K562 (cell line): ENCODE data around the gene LAMTOR4. TPM values are rescaled to one million over a fixed set of nuclear protein-coding genes. Genes with fewer than 3 reads are reported as not detected.

Experiments
- ETS1 ChIP-seq: conservative IDR thresholded peaks from 2 replicates; pipeline ENCODE4 v1.6.1; 2011; ENCODE audit warnings: low read depth, mild to moderate bottlenecking, low read length; ENCODE audit not compliant: control insufficient read depth
- ETV6 ChIP-seq, 3 experiments: fragments of 150-350 bp in 1 of 3; sonication (generic) in 1 of 3; formaldehyde crosslinking in 1 of 3; IDR thresholded peaks; 2 replicates each; pipeline versions ENCODE4 v1.6.1 to v1.8.0; 2014 to 2022; ENCODE audit warnings: borderline replicate concordance in 2 of 3, low read depth in 2 of 3, antibody characterized with exemption in 1 of 3, low read length in 1 of 3, mild to moderate bottlenecking in 1 of 3, missing genetic modification reagents in 1 of 3
- GMEB1 ChIP-seq: fragments of 250-450 bp; sonication (Bioruptor Pico); IDR thresholded peaks from 2 replicates; pipeline ENCODE4 v1.4.0; 2020; ENCODE audit warnings: mild to moderate bottlenecking
- HDAC2 ChIP-seq: fragments of 450-650 bp; IDR thresholded peaks from 2 replicates; pipeline ENCODE4 v1.6.1; 2016; ENCODE audit warnings: mild to moderate bottlenecking
- HDAC8 ChIP-seq: fragments of 450-650 bp; IDR thresholded peaks from 2 replicates; pipeline ENCODE4 v1.6.1; 2016; ENCODE audit warnings: mild to moderate bottlenecking, missing genetic modification characterization, moderate library complexity, missing compliant biosample characterization
- HINFP ChIP-seq: fragments of 450-650 bp; conservative IDR thresholded peaks from 2 replicates; pipeline ENCODE4 v1.6.1; 2016; ENCODE audit warnings: missing genetic modification characterization, low read depth, mild to moderate bottlenecking, control low read depth, missing compliant biosample characterization
- JUNB ChIP-seq: fragments of 450-650 bp; formaldehyde crosslinking; conservative IDR thresholded peaks from 2 replicates; pipeline ENCODE4 v1.4.0; 2020; ENCODE audit warnings: mild to moderate bottlenecking
- KLF6 ChIP-seq: fragments of 250-450 bp; sonication (Bioruptor Pico); IDR thresholded peaks from 2 replicates; pipeline ENCODE4 v1.4.0; 2020; ENCODE audit warnings: mild to moderate bottlenecking, moderate library complexity, borderline replicate concordance
- MCM7 ChIP-seq, 2 experiments: fragments of 450-650 bp; IDR thresholded peaks; 2 replicates each; pipeline ENCODE4 v1.6.1; 2016 to 2018
- NEUROD1 ChIP-seq: fragments of 150-350 bp; IDR thresholded peaks from 2 replicates; pipeline ENCODE4 v1.6.1; 2014; ENCODE audit warnings: borderline replicate concordance, low read length, low read depth; ENCODE audit not compliant: partially characterized antibody
- POLR2G ChIP-seq: fragments of 200-400 bp; formaldehyde crosslinking; IDR thresholded peaks from 2 replicates; pipeline ENCODE4 v1.6.1; 2017; ENCODE audit warnings: low read depth, mild to moderate bottlenecking, antibody characterized with exemption, low read length, moderate library complexity
- RFX5 ChIP-seq: IDR thresholded peaks from 2 replicates; pipeline ENCODE4 v1.6.1; 2011; ENCODE audit warnings: low read depth, mild to moderate bottlenecking, improper control_type of control experiment, low read length
- SMAD3 ChIP-seq: fragments of 450-650 bp; formaldehyde crosslinking; conservative IDR thresholded peaks from 2 replicates; pipeline ENCODE4 v1.4.0; 2020; ENCODE audit warnings: mild to moderate bottlenecking
- SRSF1 ChIP-seq: fragments of 200-400 bp; formaldehyde crosslinking; IDR thresholded peaks from 2 replicates; pipeline ENCODE4 v1.6.1; 2017; ENCODE audit warnings: mild to moderate bottlenecking, low read depth, low read length, moderate library complexity
- TEAD2 ChIP-seq: fragments of 450-650 bp; IDR thresholded peaks from 2 replicates; pipeline ENCODE4 v1.6.1; 2016; ENCODE audit warnings: missing genetic modification characterization, control low read depth, missing compliant biosample characterization
- ZNF3 ChIP-seq: fragments of 250-450 bp; sonication (Bioruptor Pico); IDR thresholded peaks from 2 replicates; pipeline ENCODE4 v1.5.0; 2021; ENCODE audit warnings: mild to moderate bottlenecking, moderate library complexity
- polyA plus RNA-seq, 8 experiments: library from polyadenylated mRNA; depleted of rRNA in 4 of 8; stranded (reverse) in 5 of 8; unstranded in 3 of 8; fragments of >200 nt; fragmentation: Nextera tagmentation in 2 of 8; fragmentation: Illumina TruSeq in 1 of 8; extraction: Ambion mirVana in 2 of 8; extraction: Trizol in 1 of 8; gene quantifications; 2 replicates each; pipeline versions ENCODE4 v1.2.1 to v1.2.3, GENCODE V29; 2011 to 2014; ENCODE audit warnings: inconsistent platforms in 1 of 8, missing spikeins in 1 of 8
- total RNA-seq, 7 experiments: library from RNA; depleted of rRNA in 6 of 7; stranded (reverse); fragments of >200 nt in 6 of 7; fragmentation: Illumina TruSeq in 2 of 7; extraction: Trizol in 2 of 7; gene quantifications; 2 replicates each; pipeline versions ENCODE4 v1.2.1 to v1.2.3, GENCODE V29; 2011 to 2021; ENCODE audit warnings: low replicate concordance in 1 of 7
- TF ChIP-seq, protein P1 (sequence below), 2 experiments: IDR thresholded peaks; 2 replicates each; pipeline ENCODE4 v1.6.1; 2012; ENCODE audit warnings: improper control_type of control experiment in 2 of 2, low read depth in 2 of 2, low read length in 2 of 2, borderline replicate concordance in 1 of 2
- TF ChIP-seq, protein P2 (sequence below): sonication (generic); formaldehyde crosslinking; IDR thresholded peaks from 2 replicates; pipeline ENCODE4 v1.8.0; 2022; ENCODE audit warnings: mild to moderate bottlenecking, missing genetic modification reagents

Gene LAMTOR4
- total and polyA plus RNA-seq, 9 of the 15 experiments (the other 6 are each of a cell fraction or from before 2014, with no cell fraction given) = 79.6 to 314 (median 195) TPM

DNA sequence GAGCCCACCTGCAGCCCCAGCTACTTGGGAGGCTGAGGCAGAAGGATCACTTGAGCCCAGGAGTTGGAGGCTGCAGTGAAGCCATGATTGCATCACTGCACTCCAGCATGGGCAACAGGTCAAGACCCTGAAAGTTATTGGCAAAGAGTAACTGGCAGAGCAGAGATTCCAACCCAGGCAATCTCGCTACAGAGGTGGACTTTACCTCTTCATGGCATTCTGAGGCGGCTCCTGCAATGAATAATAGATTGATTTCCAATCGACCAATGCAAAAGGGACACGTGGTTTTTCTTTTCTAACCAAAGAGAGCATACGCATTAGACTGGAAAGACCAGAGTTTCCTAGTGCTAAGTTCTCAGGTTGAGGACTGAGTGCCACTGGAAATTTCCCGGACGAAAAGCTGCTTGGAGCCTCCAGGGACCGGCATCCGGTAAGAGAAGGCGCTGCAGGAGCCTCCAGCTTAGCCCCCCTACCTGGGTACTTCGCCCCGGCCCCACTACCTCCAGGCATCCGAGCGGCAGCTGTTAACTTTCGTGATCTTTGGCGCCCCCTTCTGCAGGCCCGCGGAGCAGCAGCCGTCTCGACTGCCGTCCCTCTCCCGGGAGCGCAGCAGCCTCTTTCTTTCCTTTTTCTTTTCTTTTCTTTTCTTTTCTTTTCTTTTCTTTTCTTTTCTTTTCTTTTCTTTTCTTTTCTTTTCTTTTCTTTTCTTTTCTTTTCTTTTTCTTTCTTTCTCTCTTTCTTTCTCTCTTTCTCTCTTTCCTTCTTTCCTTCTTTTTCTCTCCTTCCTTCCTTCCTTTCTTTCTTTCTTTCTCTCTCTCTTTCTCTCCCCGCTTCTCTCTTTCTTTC lies 17.9 kb upstream of the LAMTOR4 start (continued):
- TF ChIP-seq SMAD3 (CRISPR knock-in tag) (no peak), KLF6 (CRISPR knock-in tag) (no peak), TEAD2 (tag) (no peak), GMEB1 (no peak), MCM7 (IDR thresholded peaks at IDR 0.05) (no peak), SRSF1 (no peak), JUNB (CRISPR knock-in tag) (no peak), ZNF3 (no peak), ETS1 (no peak), HDAC8 (no peak), RFX5 (no peak), HINFP (tag) (0 out of 2 replicates have a peak, but pooled peaks have one; percentile 32), NEUROD1 (no peak), HDAC2 (peak; percentile 17; the same call in 1 of the 2 replicates), POLR2G (peak; percentile 68), ETV6 (IDR thresholded peaks at IDR 0.05; ENCODE audit: borderline replicate concordance in 1 of 2, low read depth in 2 of 2, low read length in 1 of 2) (no peak), ETV6 (CRISPR knock-in tag; IDR thresholded peaks at IDR 0.05; ENCODE audit: borderline replicate concordance) (no peak)
- TF ChIP-seq, protein P1, sequence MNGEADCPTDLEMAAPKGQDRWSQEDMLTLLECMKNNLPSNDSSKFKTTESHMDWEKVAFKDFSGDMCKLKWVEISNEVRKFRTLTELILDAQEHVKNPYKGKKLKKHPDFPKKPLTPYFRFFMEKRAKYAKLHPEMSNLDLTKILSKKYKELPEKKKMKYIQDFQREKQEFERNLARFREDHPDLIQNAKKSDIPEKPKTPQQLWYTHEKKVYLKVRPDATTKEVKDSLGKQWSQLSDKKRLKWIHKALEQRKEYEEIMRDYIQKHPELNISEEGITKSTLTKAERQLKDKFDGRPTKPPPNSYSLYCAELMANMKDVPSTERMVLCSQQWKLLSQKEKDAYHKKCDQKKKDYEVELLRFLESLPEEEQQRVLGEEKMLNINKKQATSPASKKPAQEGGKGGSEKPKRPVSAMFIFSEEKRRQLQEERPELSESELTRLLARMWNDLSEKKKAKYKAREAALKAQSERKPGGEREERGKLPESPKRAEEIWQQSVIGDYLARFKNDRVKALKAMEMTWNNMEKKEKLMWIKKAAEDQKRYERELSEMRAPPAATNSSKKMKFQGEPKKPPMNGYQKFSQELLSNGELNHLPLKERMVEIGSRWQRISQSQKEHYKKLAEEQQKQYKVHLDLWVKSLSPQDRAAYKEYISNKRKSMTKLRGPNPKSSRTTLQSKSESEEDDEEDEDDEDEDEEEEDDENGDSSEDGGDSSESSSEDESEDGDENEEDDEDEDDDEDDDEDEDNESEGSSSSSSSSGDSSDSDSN (IDR thresholded peaks at IDR 0.05; ENCODE audit: borderline replicate concordance in 1 of 2, low read depth in 2 of 2, low read length in 2 of 2) = no peak
- TF ChIP-seq, protein P2, sequence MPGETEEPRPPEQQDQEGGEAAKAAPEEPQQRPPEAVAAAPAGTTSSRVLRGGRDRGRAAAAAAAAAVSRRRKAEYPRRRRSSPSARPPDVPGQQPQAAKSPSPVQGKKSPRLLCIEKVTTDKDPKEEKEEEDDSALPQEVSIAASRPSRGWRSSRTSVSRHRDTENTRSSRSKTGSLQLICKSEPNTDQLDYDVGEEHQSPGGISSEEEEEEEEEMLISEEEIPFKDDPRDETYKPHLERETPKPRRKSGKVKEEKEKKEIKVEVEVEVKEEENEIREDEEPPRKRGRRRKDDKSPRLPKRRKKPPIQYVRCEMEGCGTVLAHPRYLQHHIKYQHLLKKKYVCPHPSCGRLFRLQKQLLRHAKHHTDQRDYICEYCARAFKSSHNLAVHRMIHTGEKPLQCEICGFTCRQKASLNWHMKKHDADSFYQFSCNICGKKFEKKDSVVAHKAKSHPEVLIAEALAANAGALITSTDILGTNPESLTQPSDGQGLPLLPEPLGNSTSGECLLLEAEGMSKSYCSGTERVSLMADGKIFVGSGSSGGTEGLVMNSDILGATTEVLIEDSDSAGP = no peak
